ENCODE data around the gene IQSEC3. TPM values are rescaled to one million over a fixed set of nuclear protein-coding genes. Genes with fewer than 3 reads are reported as not detected.

Gene IQSEC3
- total RNA-seq, 3 donors from 2014 or later (not counting 1 experiment from before 2014, with no cell fraction given), result 4.4 to 7.1 (median 5.3) TPM

GRCh38 chr12:115960-116915, 49.7 kb downstream of the IQSEC3 start:
- no peaks in the 10 kb centered on the region for H3K9me3 Mint-ChIP-seq
- H3K27me3 Mint-ChIP-seq (ENCODE audit: low read depth in 2 of 2), result peaks cover 16 to 37% of the 10 kb centered on the region in 2 donors
- 83% methylated on average over 19 of the region's 19 CpGs for WGBS (ENCODE audit: insufficient coverage)
- H3K27ac Mint-ChIP-seq, result no peak overlapping the region
- no peak for DNase-seq
- no peak overlapping the region for H3K4me3 Mint-ChIP-seq
- H3K4me1 Mint-ChIP-seq, result no peaks in the 10 kb centered on the region
- Histone ChIP-seq H3K36me3 (ENCODE audit: control insufficient read depth, insufficient read depth, low read length) (no peaks in the 10 kb centered on the region), H3K9me3 (ENCODE audit: control insufficient read depth, insufficient read depth, low read length) (no peaks in the 10 kb centered on the region), H3K4me1 (ENCODE audit: control insufficient read depth, insufficient read depth, low read length) (no peaks in the 10 kb centered on the region), H3K27me3 (ENCODE audit: control insufficient read depth, insufficient read depth, low read length) (no peaks in the 10 kb centered on the region), H3K27ac (ENCODE audit: low read length) (no peak overlapping the region), H3K4me3 (ENCODE audit: low read length) (no peak overlapping the region)
- ATAC-seq, result no peak
- intact Hi-C loops (cut with micrococcal nuclease), result no loop called here
- no peak for TF ChIP-seq CTCF (IDR thresholded peaks at IDR 0.05)
- no peaks in the 10 kb centered on the region for H3K36me3 Mint-ChIP-seq

- Mint-ChIP-seq H3K4me3 (no peak overlapping the region), H3K27me3 (ENCODE audit: low read depth in 2 of 2) (peaks cover 15 to 33% of the 10 kb centered on the region in 2 donors), H3K36me3 (no peaks in the 10 kb centered on the region), H3K9me3 (no peaks in the 10 kb centered on the region), H3K4me1 (no peaks in the 10 kb centered on the region), H3K27ac (no peak overlapping the region)
- no peak overlapping the region for H3K4me3 ChIP-seq (ENCODE audit: low read length)
- no peak overlapping the region for H3K27ac ChIP-seq (ENCODE audit: low read length)
- WGBS (ENCODE audit: insufficient coverage), result 77% methylated on average over 7 of the region's 7 CpGs
- no peak for TF ChIP-seq CTCF (IDR thresholded peaks at IDR 0.05)
- no peak for DNase-seq
- intact Hi-C loops (cut with micrococcal nuclease), result no loop called here
- H3K36me3 ChIP-seq (ENCODE audit: control insufficient read depth, insufficient read depth, low read length), result no peaks in the 10 kb centered on the region
- no peaks in the 10 kb centered on the region for H3K9me3 ChIP-seq (ENCODE audit: control insufficient read depth, insufficient read depth, low read length)
- no peak for ATAC-seq
- no peaks in the 10 kb centered on the region for H3K27me3 ChIP-seq (ENCODE audit: control insufficient read depth, insufficient read depth, low read length)
- H3K4me1 ChIP-seq (ENCODE audit: control insufficient read depth, insufficient read depth, low read length), result no peaks in the 10 kb centered on the region
Observed at GRCh38 chr12:117311-117710, 50.7 kb downstream of the IQSEC3 start.

- Mint-ChIP-seq H3K4me1 (no peaks in the 10 kb centered on the region), H3K4me3 (no peak overlapping the region), H3K27me3 (ENCODE audit: low read depth in 2 of 2) (peaks cover 16 to 32% of the 10 kb centered on the region in 2 donors), H3K27ac (no peak overlapping the region), H3K36me3 (no peaks in the 10 kb centered on the region), H3K9me3 (no peaks in the 10 kb centered on the region)
- WGBS (ENCODE audit: insufficient coverage), result 70% methylated on average over 8 of the region's 8 CpGs
- no peak for TF ChIP-seq CTCF (IDR thresholded peaks at IDR 0.05)
- Histone ChIP-seq H3K36me3 (ENCODE audit: control insufficient read depth, insufficient read depth, low read length) (no peaks in the 10 kb centered on the region), H3K27me3 (ENCODE audit: control insufficient read depth, insufficient read depth, low read length) (no peaks in the 10 kb centered on the region), H3K4me3 (ENCODE audit: low read length) (no peak overlapping the region), H3K27ac (ENCODE audit: low read length) (no peak overlapping the region), H3K4me1 (ENCODE audit: control insufficient read depth, insufficient read depth, low read length) (no peaks in the 10 kb centered on the region), H3K9me3 (ENCODE audit: control insufficient read depth, insufficient read depth, low read length) (no peaks in the 10 kb centered on the region)
- intact Hi-C loops (cut with micrococcal nuclease), result no loop called here
- ATAC-seq, result no peak
- DNase-seq, result no peak
Observed at GRCh38 chr12:117816-118345, 51.3 kb downstream of the IQSEC3 start.

Data from natural killer cell (primary cell).